H9 (cell line): ENCODE measurements around the gene SULF2. TPM values are rescaled to one million over a fixed set of nuclear protein-coding genes. Genes with fewer than 3 reads are reported as not detected.

Experiments
- DNase-seq: peaks from one replicate; pipeline ENCODE4 v3.0.0-alpha.2; 2017
- H2AFZ ChIP-seq: one replicate; pipeline ENCODE4 v1.6.1; 2013; ENCODE audit warnings: mild to moderate bottlenecking, low read length, control low read depth, moderate library complexity
- H2AK5ac ChIP-seq: 2 replicates; pipeline ENCODE4 v1.6.1; 2013; ENCODE audit warnings: low read length, control low read depth, mixed read lengths; ENCODE audit not compliant: insufficient read length
- H2BK120ac ChIP-seq: one replicate; pipeline ENCODE4 v1.6.1; 2013; ENCODE audit warnings: low read depth, mild to moderate bottlenecking, low read length, control low read depth, inconsistent platforms; ENCODE audit not compliant: poor library complexity, severe bottlenecking
- H2BK12ac ChIP-seq: 2 replicates; pipeline ENCODE4 v1.6.1; 2013; ENCODE audit warnings: low read length, control low read depth, mixed read lengths, low read depth; ENCODE audit not compliant: insufficient read length
- H2BK15ac ChIP-seq: 2 replicates; pipeline ENCODE4 v1.6.1; 2013; ENCODE audit warnings: low read depth, low read length, control low read depth
- H2BK20ac ChIP-seq: one replicate; pipeline ENCODE4 v1.6.1; 2013; ENCODE audit warnings: low read depth, mild to moderate bottlenecking, low read length, control low read depth, inconsistent platforms; ENCODE audit not compliant: poor library complexity, severe bottlenecking
- H2BK5ac ChIP-seq: 2 replicates; pipeline ENCODE4 v1.6.1; 2013; ENCODE audit warnings: low read length, control low read depth, mixed read lengths; ENCODE audit not compliant: insufficient read length
- H3K14ac ChIP-seq: 2 replicates; pipeline ENCODE4 v1.6.1; 2013; ENCODE audit warnings: low read length, control low read depth; ENCODE audit not compliant: insufficient read depth
- H3K18ac ChIP-seq: 2 replicates; pipeline ENCODE4 v1.6.1; 2013; ENCODE audit warnings: low read depth, mild to moderate bottlenecking, mixed read lengths, low read length, control low read depth; ENCODE audit not compliant: insufficient read length
- H3K23ac ChIP-seq: 2 replicates; pipeline ENCODE4 v1.6.1; 2013; ENCODE audit warnings: low read length, control low read depth, mixed read lengths, low read depth; ENCODE audit not compliant: insufficient read length
- H3K23me2 ChIP-seq: 2 replicates; pipeline ENCODE4 v1.6.1; 2013; ENCODE audit warnings: low read depth, mild to moderate bottlenecking, mixed read lengths, low read length, control low read depth; ENCODE audit not compliant: insufficient read length, poor library complexity, severe bottlenecking
- H3K27ac ChIP-seq: 2 replicates; pipeline ENCODE4 v1.5.1; 2013; ENCODE audit warnings: low read length, control low read depth, mixed read lengths, low read depth; ENCODE audit not compliant: insufficient read length
- H3K27me3 ChIP-seq: 2 replicates; pipeline ENCODE4 v1.6.1; 2013; ENCODE audit warnings: low read length, control low read depth, inconsistent platforms; ENCODE audit not compliant: insufficient read depth
- H3K4ac ChIP-seq: 2 replicates; pipeline ENCODE4 v1.6.1; 2013; ENCODE audit warnings: low read depth, mild to moderate bottlenecking, control low read depth, inconsistent platforms, low read length, moderate library complexity
- H3K4me1 ChIP-seq: 2 replicates; pipeline ENCODE4 v1.6.1; 2013; ENCODE audit warnings: low read length, control low read depth, inconsistent platforms; ENCODE audit not compliant: insufficient read depth
- H3K4me2 ChIP-seq: 2 replicates; pipeline ENCODE4 v1.6.1; 2013; ENCODE audit warnings: low read length, control low read depth, mixed read lengths; ENCODE audit not compliant: insufficient read length, insufficient read depth
- H3K56ac ChIP-seq: 2 replicates; pipeline ENCODE4 v1.6.1; 2013; ENCODE audit warnings: low read depth, mild to moderate bottlenecking, mixed read lengths, low read length, control low read depth; ENCODE audit not compliant: insufficient read length
- H3K79me1 ChIP-seq: 2 replicates; pipeline ENCODE4 v1.6.1; 2013; ENCODE audit warnings: low read depth, mild to moderate bottlenecking, moderate library complexity, low read length, control low read depth, inconsistent platforms; ENCODE audit not compliant: insufficient read depth, poor library complexity, severe bottlenecking
- H3K79me2 ChIP-seq: 2 replicates; pipeline ENCODE4 v1.6.1; 2013; ENCODE audit warnings: low read length, control low read depth, inconsistent platforms; ENCODE audit not compliant: insufficient read depth
- H3K9ac ChIP-seq: 2 replicates; pipeline ENCODE4 v1.6.1; 2013; ENCODE audit warnings: low read length, control low read depth, mixed read lengths; ENCODE audit not compliant: insufficient read length; ENCODE audit errors: extremely low read depth
- H3K9me3 ChIP-seq: one replicate; pipeline ENCODE4 v1.6.1; 2013; ENCODE audit warnings: low read depth, low read length, inconsistent platforms; ENCODE audit not compliant: control insufficient read depth
- H3T11ph ChIP-seq: one replicate; pipeline ENCODE4 v1.6.1; 2013; ENCODE audit warnings: mild to moderate bottlenecking, low read length, control low read depth, inconsistent platforms
- H4K20me1 ChIP-seq: one replicate; pipeline ENCODE4 v1.6.1; 2013; ENCODE audit not compliant: control insufficient read depth, insufficient read length, insufficient read depth
- H4K5ac ChIP-seq: 2 replicates; pipeline ENCODE4 v1.6.1; 2013; ENCODE audit warnings: low read depth, mild to moderate bottlenecking, mixed read lengths, low read length, control low read depth; ENCODE audit not compliant: insufficient read length
- H4K8ac ChIP-seq: replicated peaks from 2 replicates; pipeline ENCODE4 v1.6.1; 2013; ENCODE audit warnings: low read length, control low read depth, mixed read lengths, low read depth; ENCODE audit not compliant: insufficient read length
- H4K91ac ChIP-seq: 2 replicates; pipeline ENCODE4 v1.6.1; 2013; ENCODE audit warnings: low read depth, mild to moderate bottlenecking, moderate library complexity, mixed read lengths, low read length, control low read depth; ENCODE audit not compliant: insufficient read length
- H3K27ac Mint-ChIP-seq, 3 experiments: 2 replicates in 2 of 3; 3 replicates in 1 of 3; pipeline ENCODE4 v1.8.0; 2020 to 2021; ENCODE audit warnings: mixed read lengths in 3 of 3, mild to moderate bottlenecking in 1 of 3, moderate library complexity in 1 of 3
- H3K27me3 Mint-ChIP-seq: 2 replicates; pipeline ENCODE4 v1.8.0; 2021; ENCODE audit warnings: low read depth, mild to moderate bottlenecking, moderate library complexity, mixed read lengths
- H3K36me3 Mint-ChIP-seq, 3 experiments: 2 replicates in 2 of 3; 3 replicates in 1 of 3; pipeline ENCODE4 v1.8.0; 2020 to 2021; ENCODE audit warnings: low read depth in 3 of 3, mixed read lengths in 3 of 3; ENCODE audit not compliant: insufficient read depth in 1 of 3
- H3K4me1 Mint-ChIP-seq, 2 experiments: 2 replicates each; pipeline ENCODE4 v1.8.0; 2020; ENCODE audit warnings: mixed read lengths in 2 of 2
- H3K4me3 Mint-ChIP-seq, 2 experiments: 2 replicates in 1 of 2; 3 replicates in 1 of 2; pipeline ENCODE4 v1.8.0; 2020 to 2021; ENCODE audit warnings: mild to moderate bottlenecking in 2 of 2, mixed read lengths in 2 of 2, moderate library complexity in 1 of 2
- H3K9me3 Mint-ChIP-seq, 2 experiments: 2 replicates in 1 of 2; 3 replicates in 1 of 2; pipeline ENCODE4 v1.8.0; 2020; ENCODE audit warnings: mild to moderate bottlenecking in 2 of 2, mixed read lengths in 2 of 2, moderate library complexity in 1 of 2
- CTCF ChIP-seq: fragments of 200-600 bp; sonication (generic); conservative IDR thresholded peaks from 3 replicates; pipeline ENCODE4 v1.8.0; 2021; ENCODE audit warnings: antibody characterized with exemption, mild to moderate bottlenecking
- WGBS: extraction: QIAGEN DNeasy Blood & Tissue Kit; methylation state at CpG from one replicate; pipeline ENCODE4 v1.1.7; 2013; ENCODE audit warnings: missing lambda C conversion rate, low lambda C conversion rate, mixed read lengths; ENCODE audit not compliant: insufficient read length; ENCODE audit errors: extremely low coverage; 5-methylcytosine and 5-hydroxymethylcytosine counted together
- total RNA-seq: library from RNA; stranded (reverse); gene quantifications from 2 replicates; pipeline ENCODE4 v1.2.1, GENCODE V29; 2021

Gene SULF2
- total RNA-seq, 1 experiment from 2014 or later: 31.2 TPM

GRCh38 chr20:47656318-47656717 lies 129.0 kb downstream of the SULF2 start:
- no peak for DNase-seq
- Histone ChIP-seq H2AK5ac (no peak overlapping the region), H2BK20ac (no peak overlapping the region), H3K18ac (no peak overlapping the region), H3K9me3 (no peaks in the 10 kb centered on the region), H4K91ac (no peak overlapping the region), H3K79me1 (no peaks in the 10 kb centered on the region), H3K4me1 (peaks cover 11% of the 10 kb centered on the region; the same call in 1 of the 2 replicates), H2AFZ (no peak overlapping the region), H3T11ph (no peak overlapping the region), H2BK120ac (no peak overlapping the region), H2BK5ac (no peak overlapping the region), H2BK15ac (no peak overlapping the region), H3K27me3 (no peaks in the 10 kb centered on the region), H3K79me2 (no peaks in the 10 kb centered on the region), H3K27ac (no peak overlapping the region), H3K14ac (no peak overlapping the region), H3K4me2 (no peak overlapping the region), H3K56ac (no peak overlapping the region), H4K5ac (no peak overlapping the region), H3K23ac (no peak overlapping the region), H4K20me1 (no peaks in the 10 kb centered on the region), H3K4ac (no peak overlapping the region), H3K9ac (no peak overlapping the region), H2BK12ac (no peak overlapping the region), H3K23me2 (no peaks in the 10 kb centered on the region), H4K8ac (no peak overlapping the region)
- Mint-ChIP-seq H3K9me3 (no peaks in the 10 kb centered on the region), H3K27me3 (no peaks in the 10 kb centered on the region), H3K27ac (no peak overlapping the region), H3K36me3 (peaks cover 12 to 45% (median 36%) of the 10 kb centered on the region in 3 experiments; a peak in 5 of 7 replicates), H3K4me1 (peaks cover 23 to 27% of the 10 kb centered on the region in 2 experiments), H3K4me3 (no peak overlapping the region)
- no peak for TF ChIP-seq CTCF
- no CpG with 5 or more reads among the region's 2 CpGs for WGBS
